HEK293 (cell line): ENCODE results near the gene TNP2.

ENCODE experiments used
- CTCF ChIA-PET: fragments of 350-600 bp; formaldehyde crosslinking; extraction: SDS; loops from one replicate; lab custom pipeline; 2021; ENCODE audit warnings: antibody characterized with exemption; lab: Yijun Ruan, JAX
- POLR2A ChIA-PET: fragments of 300-600 bp; formaldehyde crosslinking; extraction: SDS; loops from one replicate; lab custom pipeline; 2020; ENCODE audit warnings: antibody characterized with exemption, inconsistent platforms; lab: Yijun Ruan, JAX
- H3K27ac ChIP-seq: fragments of 200-500 bp; sonication (Bioruptor generic); 2 replicates; pipeline ENCODE4 v1.5.1; 2014; ENCODE audit warnings: low read depth, low read length, control low read depth, inconsistent platforms; ENCODE audit errors: extremely low read depth
- H3K36me3 ChIP-seq, 2 experiments: fragments of 200-500 bp in 1 of 2; sonication (Bioruptor generic) in 1 of 2; 1 replicate in 1 of 2; 2 replicates in 1 of 2; pipeline ENCODE4 v1.5.1; 2014 to 2017; ENCODE audit warnings: inconsistent platforms in 2 of 2, low read length in 2 of 2; ENCODE audit not compliant: control insufficient read depth in 2 of 2, insufficient read depth in 1 of 2
- H3K4me1 ChIP-seq: fragments of 200-500 bp; sonication (Bioruptor generic); 2 replicates; pipeline ENCODE4 v1.5.1; 2014; ENCODE audit warnings: mild to moderate bottlenecking, low read length, inconsistent platforms; ENCODE audit not compliant: control insufficient read depth, insufficient read depth
- H3K4me3 ChIP-seq: 2 replicates; pipeline ENCODE4 v1.5.1; 2011; ENCODE audit warnings: low read depth, mild to moderate bottlenecking, control low read depth, low read length, moderate library complexity
- H3K9me3 ChIP-seq: fragments of 200-500 bp; sonication (Bioruptor generic); 2 replicates; pipeline ENCODE4 v1.5.1; 2014; ENCODE audit warnings: low read depth, low read length, inconsistent platforms; ENCODE audit not compliant: control insufficient read depth, insufficient read depth
- BCL11A ChIP-seq: fragments of 450-650 bp; formaldehyde crosslinking; IDR thresholded peaks from 2 replicates; pipeline ENCODE4 v1.5.1; 2016; ENCODE audit warnings: low read depth, missing biosample characterization, missing genetic modification characterization
- BCL11B ChIP-seq: fragments of 450-650 bp; formaldehyde crosslinking; IDR thresholded peaks from 2 replicates; pipeline ENCODE4 v1.5.1; 2016; ENCODE audit warnings: low read depth, missing biosample characterization, missing genetic modification characterization
- GLIS1 ChIP-seq: fragments of 450-650 bp; formaldehyde crosslinking; IDR thresholded peaks from 2 replicates; pipeline ENCODE4 v1.5.1; 2016; ENCODE audit warnings: missing biosample characterization, missing genetic modification characterization
- KLF16 ChIP-seq: fragments of 450-650 bp; formaldehyde crosslinking; IDR thresholded peaks from 2 replicates; pipeline ENCODE4 v1.5.1; 2017; ENCODE audit warnings: missing biosample characterization, missing genetic modification characterization
- PATZ1 ChIP-seq: fragments of 450-650 bp; formaldehyde crosslinking; IDR thresholded peaks from 2 replicates; pipeline ENCODE4 v1.5.1; 2016; ENCODE audit warnings: missing biosample characterization, missing genetic modification characterization
- PRDM2 ChIP-seq: fragments of 450-650 bp; formaldehyde crosslinking; IDR thresholded peaks from 2 replicates; pipeline ENCODE4 v1.5.1; 2016; ENCODE audit warnings: missing biosample characterization, missing genetic modification characterization, borderline replicate concordance
- ZBTB20 ChIP-seq: fragments of 450-650 bp; formaldehyde crosslinking; IDR thresholded peaks from 2 replicates; pipeline ENCODE4 v1.5.1; 2016; ENCODE audit warnings: missing biosample characterization, missing genetic modification characterization
- ZBTB48 ChIP-seq: fragments of 450-650 bp; formaldehyde crosslinking; IDR thresholded peaks from 2 replicates; pipeline ENCODE4 v1.5.1; 2016; ENCODE audit warnings: missing biosample characterization, missing genetic modification characterization
- ZBTB7A ChIP-seq: fragments of 450-650 bp; formaldehyde crosslinking; IDR thresholded peaks from 2 replicates; pipeline ENCODE4 v1.5.1; 2016; ENCODE audit warnings: low read depth, missing biosample characterization, missing genetic modification characterization
- ZNF184 ChIP-seq: fragments of 450-650 bp; IDR thresholded peaks from 2 replicates; pipeline ENCODE4 v1.5.1; 2018; ENCODE audit warnings: missing biosample characterization, mild to moderate bottlenecking, missing genetic modification characterization
- ZNF19 ChIP-seq: fragments of 450-650 bp; formaldehyde crosslinking; IDR thresholded peaks from 2 replicates; pipeline ENCODE4; 2016; ENCODE audit warnings: missing biosample characterization, missing genetic modification characterization, low read depth
- ZNF311 ChIP-seq: fragments of 450-650 bp; formaldehyde crosslinking; IDR thresholded peaks from 2 replicates; pipeline ENCODE4 v1.5.1; 2017; ENCODE audit warnings: missing biosample characterization, missing genetic modification characterization, borderline replicate concordance
- ZNF324 ChIP-seq: fragments of 450-650 bp; formaldehyde crosslinking; IDR thresholded peaks from 2 replicates; pipeline ENCODE4 v1.5.1; 2016; ENCODE audit warnings: missing biosample characterization, missing genetic modification characterization
- ZNF561 ChIP-seq: fragments of 450-650 bp; IDR thresholded peaks from 2 replicates; pipeline ENCODE4 v1.5.1; 2018; ENCODE audit warnings: missing biosample characterization, missing genetic modification characterization, borderline replicate concordance
- ZNF585B ChIP-seq: fragments of 450-650 bp; formaldehyde crosslinking; IDR thresholded peaks from 2 replicates; pipeline ENCODE4 v1.5.1; 2016; ENCODE audit warnings: missing biosample characterization, missing genetic modification characterization
- ZNF600 ChIP-seq: fragments of 450-650 bp; formaldehyde crosslinking; IDR thresholded peaks from 2 replicates; pipeline ENCODE4 v1.5.1; 2016; ENCODE audit warnings: missing biosample characterization, missing genetic modification characterization
- ZNF610 ChIP-seq: fragments of 450-650 bp; formaldehyde crosslinking; IDR thresholded peaks from 2 replicates; pipeline ENCODE4 v1.5.1; 2016; ENCODE audit warnings: missing biosample characterization, missing genetic modification characterization, borderline replicate concordance
- ZNF624 ChIP-seq: fragments of 450-650 bp; formaldehyde crosslinking; IDR thresholded peaks from 2 replicates; pipeline ENCODE4 v1.5.1; 2017; ENCODE audit warnings: missing biosample characterization, missing genetic modification characterization
- ZNF768 ChIP-seq: fragments of 450-650 bp; formaldehyde crosslinking; IDR thresholded peaks from 2 replicates; pipeline ENCODE4 v1.5.1; 2018; ENCODE audit warnings: missing biosample characterization, mild to moderate bottlenecking, missing genetic modification characterization
- ZNF777 ChIP-seq: fragments of 450-650 bp; formaldehyde crosslinking; IDR thresholded peaks from 2 replicates; pipeline ENCODE4 v1.5.1; 2017; ENCODE audit warnings: missing biosample characterization, missing genetic modification characterization, borderline replicate concordance
- TF ChIP-seq, protein P1 (sequence below): fragments of 450-650 bp; formaldehyde crosslinking; IDR thresholded peaks from 2 replicates; pipeline ENCODE4 v1.5.1; 2016; ENCODE audit warnings: missing biosample characterization, missing genetic modification characterization
- TF ChIP-seq, protein P2 (sequence below): fragments of 450-650 bp; formaldehyde crosslinking; optimal IDR thresholded peaks from 2 replicates; pipeline ENCODE3; 2016; ENCODE audit warnings: missing biosample characterization, mild to moderate bottlenecking, missing genetic modification characterization

TNP2 gene

DNA sequence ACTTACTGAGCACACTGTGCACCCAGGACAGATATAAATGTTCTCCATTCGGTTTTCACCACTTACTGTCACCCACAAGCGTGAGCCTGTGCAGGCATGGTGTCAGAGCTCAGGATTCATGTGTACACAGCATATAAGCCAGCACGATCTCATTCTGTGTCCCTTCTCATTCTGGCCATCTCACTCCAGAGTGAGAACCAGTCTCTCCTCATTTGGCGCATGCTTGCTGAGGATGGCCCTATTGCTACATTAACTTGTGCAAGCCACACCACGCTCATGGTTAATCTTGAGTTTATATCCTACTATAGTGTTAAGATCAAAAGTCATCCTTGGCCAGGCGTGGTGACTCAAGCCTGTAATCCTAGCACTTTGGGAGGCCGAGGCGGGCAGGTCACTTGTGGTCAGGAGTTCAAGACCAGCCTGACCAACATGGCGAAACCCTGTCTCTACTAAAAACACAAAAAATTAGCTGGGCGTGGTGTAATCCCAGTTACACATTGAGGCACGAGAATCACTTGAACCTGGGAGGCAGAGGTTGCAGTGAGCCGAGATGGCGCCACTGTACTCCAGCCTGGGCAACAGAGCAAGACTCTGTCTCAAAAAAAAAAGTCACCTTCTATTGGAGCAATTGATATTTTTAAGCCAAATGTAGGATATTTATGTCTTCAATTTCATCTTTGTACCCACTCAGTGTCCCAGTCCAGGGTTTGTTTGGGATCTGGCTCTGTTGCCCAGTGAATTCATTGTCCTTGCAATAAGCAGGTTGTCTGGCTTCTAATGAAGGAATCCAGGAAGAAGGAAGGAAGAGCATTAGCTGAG, 34.0 kb downstream of the TNP2 start:
- ChIA-PET POLR2A (interaction anchor here (1.6 kb wide), 1 partner anchor 21 kb away, joined by 5 read pairs; the partner anchor contains the start of gene SOCS1), CTCF (no interaction called here)
- H3K4me1 ChIP-seq = no peaks in the 10 kb centered on the region
- TF ChIP-seq, protein P1, sequence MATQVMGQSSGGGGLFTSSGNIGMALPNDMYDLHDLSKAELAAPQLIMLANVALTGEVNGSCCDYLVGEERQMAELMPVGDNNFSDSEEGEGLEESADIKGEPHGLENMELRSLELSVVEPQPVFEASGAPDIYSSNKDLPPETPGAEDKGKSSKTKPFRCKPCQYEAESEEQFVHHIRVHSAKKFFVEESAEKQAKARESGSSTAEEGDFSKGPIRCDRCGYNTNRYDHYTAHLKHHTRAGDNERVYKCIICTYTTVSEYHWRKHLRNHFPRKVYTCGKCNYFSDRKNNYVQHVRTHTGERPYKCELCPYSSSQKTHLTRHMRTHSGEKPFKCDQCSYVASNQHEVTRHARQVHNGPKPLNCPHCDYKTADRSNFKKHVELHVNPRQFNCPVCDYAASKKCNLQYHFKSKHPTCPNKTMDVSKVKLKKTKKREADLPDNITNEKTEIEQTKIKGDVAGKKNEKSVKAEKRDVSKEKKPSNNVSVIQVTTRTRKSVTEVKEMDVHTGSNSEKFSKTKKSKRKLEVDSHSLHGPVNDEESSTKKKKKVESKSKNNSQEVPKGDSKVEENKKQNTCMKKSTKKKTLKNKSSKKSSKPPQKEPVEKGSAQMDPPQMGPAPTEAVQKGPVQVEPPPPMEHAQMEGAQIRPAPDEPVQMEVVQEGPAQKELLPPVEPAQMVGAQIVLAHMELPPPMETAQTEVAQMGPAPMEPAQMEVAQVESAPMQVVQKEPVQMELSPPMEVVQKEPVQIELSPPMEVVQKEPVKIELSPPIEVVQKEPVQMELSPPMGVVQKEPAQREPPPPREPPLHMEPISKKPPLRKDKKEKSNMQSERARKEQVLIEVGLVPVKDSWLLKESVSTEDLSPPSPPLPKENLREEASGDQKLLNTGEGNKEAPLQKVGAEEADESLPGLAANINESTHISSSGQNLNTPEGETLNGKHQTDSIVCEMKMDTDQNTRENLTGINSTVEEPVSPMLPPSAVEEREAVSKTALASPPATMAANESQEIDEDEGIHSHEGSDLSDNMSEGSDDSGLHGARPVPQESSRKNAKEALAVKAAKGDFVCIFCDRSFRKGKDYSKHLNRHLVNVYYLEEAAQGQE = no peak
- TF ChIP-seq ZNF311 (tag by site-specific recombination) = no peak
- no peak for TF ChIP-seq BCL11B
- TF ChIP-seq ZBTB7A (tag by site-specific recombination) = no peak
- no peak for TF ChIP-seq ZNF777 (tag by site-specific recombination)
- TF ChIP-seq KLF16 (tag by site-specific recombination) = no peak
- no peak for TF ChIP-seq ZNF324
- no peak for TF ChIP-seq ZBTB48 (tag by site-specific recombination)
- H3K27ac ChIP-seq = no peak overlapping the region
- no peaks in the 10 kb centered on the region for H3K9me3 ChIP-seq
- H3K36me3 ChIP-seq = no peaks in the 10 kb centered on the region
- no peak overlapping the region for H3K4me3 ChIP-seq

GRCh38 chr16:11233727-11234376, 35.3 kb downstream of the TNP2 start:
- H3K4me3 ChIP-seq = no peak overlapping the region
- CTCF ChIA-PET = no interaction called here
- no peaks in the 10 kb centered on the region for H3K36me3 ChIP-seq
- POLR2A ChIA-PET = no interaction called here
- no peaks in the 10 kb centered on the region for H3K4me1 ChIP-seq
- H3K27ac ChIP-seq = no peak overlapping the region
- H3K9me3 ChIP-seq = no peaks in the 10 kb centered on the region
- TF ChIP-seq ZBTB20 (tag by site-specific recombination) (no peak), PRDM2 (tag by site-specific recombination) (no peak), ZNF561 (tag by site-specific recombination) (no peak), ZNF600 (tag by site-specific recombination) (no peak), ZNF768 (no peak), ZNF19 (tag by site-specific recombination) (no peak), ZNF184 (tag by site-specific recombination) (no peak), ZNF610 (no peak), GLIS1 (tag by site-specific recombination) (no peak), ZNF585B (tag by site-specific recombination) (no peak), BCL11A (no peak), ZNF624 (tag by site-specific recombination) (no peak), PATZ1 (tag by site-specific recombination) (no peak)
- TF ChIP-seq, protein P2, sequence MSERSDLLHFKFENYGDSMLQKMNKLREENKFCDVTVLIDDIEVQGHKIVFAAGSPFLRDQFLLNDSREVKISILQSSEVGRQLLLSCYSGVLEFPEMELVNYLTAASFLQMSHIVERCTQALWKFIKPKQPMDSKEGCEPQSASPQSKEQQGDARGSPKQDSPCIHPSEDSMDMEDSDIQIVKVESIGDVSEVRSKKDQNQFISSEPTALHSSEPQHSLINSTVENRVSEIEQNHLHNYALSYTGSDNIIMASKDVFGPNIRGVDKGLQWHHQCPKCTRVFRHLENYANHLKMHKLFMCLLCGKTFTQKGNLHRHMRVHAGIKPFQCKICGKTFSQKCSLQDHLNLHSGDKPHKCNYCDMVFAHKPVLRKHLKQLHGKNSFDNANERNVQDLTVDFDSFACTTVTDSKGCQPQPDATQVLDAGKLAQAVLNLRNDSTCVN (tag by site-specific recombination) = no peak
